Dendritic cell treated with granulocyte-macrophage colony-stimulating factor and Interleukin-4, amounts not matched to agents 40 ng/mL and 50 ng/mL, for 4 days (primary cell): ENCODE measurements around the gene MFRP.

Experiments
- H3K27ac Mint-ChIP-seq: one replicate; pipeline ENCODE4 v1.8.0; 2022; ENCODE audit warnings: mild to moderate bottlenecking, mixed read lengths
- H3K27me3 Mint-ChIP-seq: one replicate; pipeline ENCODE4 v1.8.0; 2022; ENCODE audit warnings: mild to moderate bottlenecking, mixed read lengths
- H3K36me3 Mint-ChIP-seq: one replicate; pipeline ENCODE4 v1.8.0; 2022; ENCODE audit warnings: low read depth, mixed read lengths
- H3K4me1 Mint-ChIP-seq: one replicate; pipeline ENCODE4 v1.8.0; 2022; ENCODE audit warnings: low read depth, mixed read lengths
- H3K4me3 Mint-ChIP-seq: one replicate; pipeline ENCODE4 v1.8.0; 2022; ENCODE audit warnings: mild to moderate bottlenecking, moderate library complexity, mixed read lengths
- H3K9me3 Mint-ChIP-seq: one replicate; pipeline ENCODE4 v1.8.0; 2022; ENCODE audit warnings: mixed read lengths
- intact Hi-C: fragments of 100-400 bp; cut with micrococcal nuclease; formaldehyde crosslinking; loops from one replicate; pipeline ENCODE4 v1.15.0; 2022

The MFRP gene

GRCh38 chr11:119339589-119340334 lies 6.7 kb downstream of the MFRP start:
- H3K36me3 Mint-ChIP-seq: peaks cover 21% of the 10 kb centered on the region
- intact Hi-C loops: no loop called here
- no peak overlapping the region for H3K27ac Mint-ChIP-seq
- no peaks in the 10 kb centered on the region for H3K9me3 Mint-ChIP-seq
- peaks cover 53% of the 10 kb centered on the region for H3K4me1 Mint-ChIP-seq
- H3K4me3 Mint-ChIP-seq: no peak overlapping the region
- peaks cover 53% of the 10 kb centered on the region for H3K27me3 Mint-ChIP-seq

- peaks cover 55% of the 10 kb centered on the region for H3K4me1 Mint-ChIP-seq
- intact Hi-C loops: no loop called here
- H3K4me3 Mint-ChIP-seq: no peak overlapping the region
- no peaks in the 10 kb centered on the region for H3K9me3 Mint-ChIP-seq
- peaks cover 50% of the 10 kb centered on the region for H3K27me3 Mint-ChIP-seq
- H3K36me3 Mint-ChIP-seq: peaks cover 25% of the 10 kb centered on the region
- H3K27ac Mint-ChIP-seq: no peak overlapping the region
Measured at GRCh38 chr11:119338965-119339588, 7.4 kb downstream of the MFRP start.

GRCh38 chr11:119338318-119338890 lies 8.1 kb downstream of the MFRP start:
- Mint-ChIP-seq H3K36me3 (peaks cover 25% of the 10 kb centered on the region), H3K4me3 (no peak overlapping the region), H3K27me3 (peaks cover 47% of the 10 kb centered on the region), H3K9me3 (no peaks in the 10 kb centered on the region), H3K4me1 (peaks cover 55% of the 10 kb centered on the region), H3K27ac (no peak overlapping the region)
- intact Hi-C loops: no loop called here

- Mint-ChIP-seq H3K27ac (no peak overlapping the region), H3K4me3 (no peak overlapping the region), H3K4me1 (peaks cover 55% of the 10 kb centered on the region), H3K9me3 (no peaks in the 10 kb centered on the region), H3K36me3 (peaks cover 25% of the 10 kb centered on the region), H3K27me3 (peaks cover 41% of the 10 kb centered on the region)
- intact Hi-C loops: no loop called here
Measured at GRCh38 chr11:119337581-119338317, 8.8 kb downstream of the MFRP start.

GRCh38 chr11:119336744-119337469 lies 9.6 kb downstream of the MFRP start:
- intact Hi-C loops: no loop called here
- Mint-ChIP-seq H3K9me3 (no peaks in the 10 kb centered on the region), H3K4me1 (peaks cover 55% of the 10 kb centered on the region), H3K27me3 (peaks cover 32% of the 10 kb centered on the region), H3K4me3 (no peak overlapping the region), H3K36me3 (peaks cover 25% of the 10 kb centered on the region), H3K27ac (no peak overlapping the region)

GRCh38 chr11:119335655-119336543 lies 10.6 kb downstream of the MFRP start:
- peak overlapping the region; percentile 95 for H3K27ac Mint-ChIP-seq
- no peak overlapping the region for H3K4me3 Mint-ChIP-seq
- no peaks in the 10 kb centered on the region for H3K9me3 Mint-ChIP-seq
- intact Hi-C loops: no loop called here
- H3K27me3 Mint-ChIP-seq: peaks cover 22% of the 10 kb centered on the region
- H3K36me3 Mint-ChIP-seq: peaks cover 25% of the 10 kb centered on the region
- peaks cover 49% of the 10 kb centered on the region for H3K4me1 Mint-ChIP-seq

- intact Hi-C loops: no loop called here
- Mint-ChIP-seq H3K27me3 (peaks cover 21% of the 10 kb centered on the region), H3K9me3 (no peaks in the 10 kb centered on the region), H3K4me3 (peak overlapping the region; percentile 98), H3K36me3 (peaks cover 25% of the 10 kb centered on the region), H3K27ac (peak overlapping the region; percentile 95), H3K4me1 (peaks cover 51% of the 10 kb centered on the region)
Measured at GRCh38 chr11:119335091-119335654, 11.3 kb downstream of the MFRP start.

- Mint-ChIP-seq H3K27me3 (peaks cover 18% of the 10 kb centered on the region), H3K4me3 (peak within 1 kb of the TSS; percentile 98), H3K9me3 (no peaks in the 10 kb centered on the region), H3K4me1 (peaks cover 49% of the 10 kb centered on the region), H3K36me3 (peaks cover 25% of the 10 kb centered on the region), H3K27ac (peak within 1 kb of the TSS; percentile 95)
- intact Hi-C loops: no loop called here
Measured at GRCh38 chr11:119334174-119334930, 12.2 kb downstream of the MFRP start, which contains the start of gene RNF26. Gene RNF26 (plus strand): TSS chr11:119334527. CDS start chr11:119335123, 596 bp downstream.

- Mint-ChIP-seq H3K9me3 (no peaks in the 10 kb centered on the region), H3K4me3 (no peak overlapping the region), H3K27ac (no peak overlapping the region), H3K4me1 (peaks cover 32% of the 10 kb centered on the region), H3K36me3 (peaks cover 25% of the 10 kb centered on the region), H3K27me3 (peaks cover 12% of the 10 kb centered on the region)
- intact Hi-C loops: no loop called here
Measured at GRCh38 chr11:119332111-119332765, 14.3 kb downstream of the MFRP start.

GRCh38 chr11:119330237-119330636 lies 16.3 kb downstream of the MFRP start:
- H3K36me3 Mint-ChIP-seq: peaks cover 8% of the 10 kb centered on the region
- peaks cover 12% of the 10 kb centered on the region for H3K4me1 Mint-ChIP-seq
- H3K27me3 Mint-ChIP-seq: peaks cover 12% of the 10 kb centered on the region
- H3K27ac Mint-ChIP-seq: no peak overlapping the region
- intact Hi-C loops: no loop called here
- no peaks in the 10 kb centered on the region for H3K9me3 Mint-ChIP-seq
- no peak overlapping the region for H3K4me3 Mint-ChIP-seq

- Mint-ChIP-seq H3K36me3 (no peaks in the 10 kb centered on the region), H3K9me3 (no peaks in the 10 kb centered on the region), H3K27me3 (peaks cover 12% of the 10 kb centered on the region), H3K4me3 (no peak overlapping the region), H3K4me1 (peaks cover 5% of the 10 kb centered on the region), H3K27ac (no peak overlapping the region)
- intact Hi-C loops: no loop called here
Measured at GRCh38 chr11:119329320-119329719, 17.2 kb downstream of the MFRP start.
